NOMO-1 treated with dmso at 0.1 percent for 144 hours (cell line): Measurements from ENCODE around the gene ALCAM.

Experiments used
- DNase-seq: peaks from one replicate; lab custom pipeline; 2025; ENCODE audit not compliant: unreplicated experiment; lab: John Stamatoyannopoulos, UW

Gene ALCAM

DNA sequence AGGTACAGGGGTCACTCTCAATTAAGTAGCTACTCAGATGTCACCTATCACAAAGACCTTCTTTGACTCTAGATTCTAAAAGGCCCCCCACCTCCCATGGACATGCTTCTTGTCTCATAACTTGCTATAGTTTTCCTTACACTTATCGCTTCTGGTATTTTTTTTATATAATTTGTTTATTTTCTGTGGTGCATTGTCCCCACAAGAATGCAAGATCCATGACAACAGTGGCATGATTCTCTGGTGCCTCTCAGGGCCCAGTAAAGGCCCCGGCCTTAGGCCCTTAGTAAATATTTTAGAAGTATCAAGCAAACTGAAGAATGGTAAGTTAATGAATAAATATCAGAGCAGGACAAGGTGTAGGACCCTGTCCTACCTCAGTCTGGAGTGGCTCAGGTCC lies 253.5 kb downstream of the ALCAM start:
- no peak for DNase-seq

DNA sequence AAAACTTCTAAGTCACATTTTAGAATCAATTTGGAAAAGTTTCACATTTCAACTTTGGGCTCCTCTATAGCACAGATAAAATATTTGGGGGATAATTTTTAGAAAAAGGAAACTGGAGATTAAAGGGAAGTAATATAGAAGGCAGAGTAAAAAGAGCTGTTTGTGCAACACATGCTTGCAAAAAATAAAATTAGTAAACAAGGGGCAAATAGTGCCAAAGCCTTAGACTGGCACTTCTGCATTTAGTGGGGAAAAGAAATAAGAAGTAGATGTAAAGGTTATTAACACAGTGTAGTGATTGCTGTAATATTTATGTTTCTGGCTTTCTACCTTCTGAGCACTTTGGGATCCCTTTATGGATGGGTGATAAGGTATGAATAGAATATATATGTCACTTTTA lies 255.5 kb downstream of the ALCAM start:
- no peak for DNase-seq
